Measurements from ENCODE around the gene PCSK5. TPM values are rescaled to one million over a fixed set of nuclear protein-coding genes. Genes with fewer than 3 reads are reported as not detected.

The PCSK5 gene
- total and polyA plus RNA-seq, 12 donors, result 2.2 to 31.8 (median 8.4) TPM

- Histone ChIP-seq H3K4me3 (no peak overlapping the region), H3K27ac (no peak overlapping the region), H3K9me3 (replicated peaks in 1 of 3) (no peaks in the 10 kb centered on the region), H3K36me3 (replicated peaks in 1 of 2) (no peaks in the 10 kb centered on the region), H3K27me3 (no peaks in the 10 kb centered on the region), H3K4me1 (replicated peaks in 1 of 2) (no peaks in the 10 kb centered on the region)
- TF ChIP-seq POLR2A (IDR thresholded peaks at IDR 0.05) (no peak), CTCF (IDR thresholded peaks at IDR 0.05) (no peak)
- no peak for DNase-seq
- intact Hi-C loops (cut with DNase I), result no loop called here
- 90 to 100% (median 96%) methylated on average over 1 of the region's 1 CpG for WGBS, 4 donors
Observed at GRCh38 chr9:76341616-76342015, 451.1 kb downstream of the PCSK5 start.

- no peak overlapping the region for H3K27ac ChIP-seq
- TF ChIP-seq CTCF (IDR thresholded peaks at IDR 0.05), result no peak
- TF ChIP-seq POLR2A (IDR thresholded peaks at IDR 0.05), result no peak
- no peak for DNase-seq
- intact Hi-C loops (cut with DNase I), result no loop called here
- 64 to 79% (median 71%) methylated on average over 1 of the region's 1 CpG for WGBS, 4 donors
- H3K27me3 ChIP-seq, result no peaks in the 10 kb centered on the region
- H3K9me3 ChIP-seq (replicated peaks in 1 of 3), result no peaks in the 10 kb centered on the region
- no peaks in the 10 kb centered on the region for H3K4me1 ChIP-seq (replicated peaks in 1 of 2)
- H3K36me3 ChIP-seq (replicated peaks in 1 of 2), result no peaks in the 10 kb centered on the region
- no peak overlapping the region for H3K4me3 ChIP-seq
Observed at GRCh38 chr9:76342201-76342600, 451.7 kb downstream of the PCSK5 start.

GRCh38 chr9:76342858-76343257, 452.4 kb downstream of the PCSK5 start:
- intact Hi-C loops (cut with DNase I), result no loop called here
- H3K9me3 ChIP-seq (replicated peaks in 1 of 3), result no peaks in the 10 kb centered on the region
- no peaks in the 10 kb centered on the region for H3K27me3 ChIP-seq
- no peak for DNase-seq
- H3K4me1 ChIP-seq (replicated peaks in 1 of 2), result no peaks in the 10 kb centered on the region
- H3K27ac ChIP-seq, result no peak overlapping the region
- no peaks in the 10 kb centered on the region for H3K36me3 ChIP-seq (replicated peaks in 1 of 2)
- 93 to 100% (median 95%) methylated on average over 2 of the region's 2 CpGs for WGBS, 4 donors
- no peak for TF ChIP-seq CTCF (IDR thresholded peaks at IDR 0.05)
- no peak for TF ChIP-seq POLR2A (IDR thresholded peaks at IDR 0.05)
- no peak overlapping the region for H3K4me3 ChIP-seq

GRCh38 chr9:76349865-76350264, 459.4 kb downstream of the PCSK5 start:
- DNase-seq, result no peak
- Histone ChIP-seq H3K27ac (no peak overlapping the region), H3K4me3 (no peak overlapping the region), H3K9me3 (replicated peaks in 1 of 3) (no peaks in the 10 kb centered on the region), H3K4me1 (replicated peaks in 1 of 2) (no peaks in the 10 kb centered on the region), H3K27me3 (no peaks in the 10 kb centered on the region), H3K36me3 (replicated peaks in 1 of 2) (no peaks in the 10 kb centered on the region)
- TF ChIP-seq CTCF (IDR thresholded peaks at IDR 0.05), result no peak
- no peak for TF ChIP-seq POLR2A (IDR thresholded peaks at IDR 0.05)
- WGBS, 4 donors, result 43 to 91% (median 69%) methylated on average over 1 of the region's 1 CpG
- intact Hi-C loops (cut with DNase I), result no loop called here

Data from adrenal gland (tissue), 12 donors.